ENCODE data around the gene LDLRAD2.

LDLRAD2 gene

GRCh38 chr1:21829294-21829693, 17.2 kb downstream of the LDLRAD2 start:
- in situ Hi-C loops (cut with MboI; ENCODE audit: low sequenced_read_pairs, unreplicated experiment) = no loop called here
- no peak for TF ChIP-seq CTCF (IDR thresholded peaks at IDR 0.05; ENCODE audit: borderline replicate concordance, control extremely low read depth, extremely low read depth, insufficient read depth, missing control alignments)
- no peak for DNase-seq (ENCODE audit: low spot score)

GRCh38 chr1:21830792-21831453, 18.9 kb downstream of the LDLRAD2 start:
- in situ Hi-C loops (cut with MboI; ENCODE audit: low sequenced_read_pairs, unreplicated experiment) = no loop called here
- no peak for TF ChIP-seq CTCF (IDR thresholded peaks at IDR 0.05; ENCODE audit: borderline replicate concordance, control extremely low read depth, extremely low read depth, insufficient read depth, missing control alignments)
- DNase-seq (ENCODE audit: low spot score) = no peak

GRCh38 chr1:21831454-21831970, 19.4 kb downstream of the LDLRAD2 start:
- DNase-seq (ENCODE audit: low spot score) = no peak
- no peak for TF ChIP-seq CTCF (IDR thresholded peaks at IDR 0.05; ENCODE audit: borderline replicate concordance, control extremely low read depth, extremely low read depth, insufficient read depth, missing control alignments)
- in situ Hi-C loops (cut with MboI; ENCODE audit: low sequenced_read_pairs, unreplicated experiment) = no loop called here

GRCh38 chr1:21833392-21833976, 21.4 kb downstream of the LDLRAD2 start:
- DNase-seq (ENCODE audit: low spot score) = no peak
- in situ Hi-C loops (cut with MboI; ENCODE audit: low sequenced_read_pairs, unreplicated experiment) = no loop called here
- no peak for TF ChIP-seq CTCF (IDR thresholded peaks at IDR 0.05; ENCODE audit: borderline replicate concordance, control extremely low read depth, extremely low read depth, insufficient read depth, missing control alignments)

- TF ChIP-seq CTCF (IDR thresholded peaks at IDR 0.05; ENCODE audit: borderline replicate concordance, control extremely low read depth, extremely low read depth, insufficient read depth, missing control alignments) = no peak
- in situ Hi-C loops (cut with MboI; ENCODE audit: low sequenced_read_pairs, unreplicated experiment) = no loop called here
- DNase-seq (ENCODE audit: low spot score) = no peak
These were observed 22.0 kb downstream of the LDLRAD2 start for GRCh38 chr1:21834094-21834493.

- in situ Hi-C loops (cut with MboI; ENCODE audit: low sequenced_read_pairs, unreplicated experiment) = no loop called here
- DNase-seq (ENCODE audit: low spot score) = no peak
- TF ChIP-seq CTCF (IDR thresholded peaks at IDR 0.05; ENCODE audit: borderline replicate concordance, control extremely low read depth, extremely low read depth, insufficient read depth, missing control alignments) = no peak
These were observed 22.6 kb downstream of the LDLRAD2 start for GRCh38 chr1:21834666-21835065.

All from GM13976 (cell line).